H9 (cell line): Measurements from ENCODE around the gene PTPRN2. TPM values are rescaled to one million over a fixed set of nuclear protein-coding genes. Genes with fewer than 3 reads are reported as not detected.

Experiments used
- DNase-seq: peaks from one replicate; pipeline ENCODE4 v3.0.0-alpha.2; 2017
- H2AFZ ChIP-seq: one replicate; pipeline ENCODE4 v1.6.1; 2013; ENCODE audit warnings: mild to moderate bottlenecking, low read length, control low read depth, moderate library complexity
- H2AK5ac ChIP-seq: 2 replicates; pipeline ENCODE4 v1.6.1; 2013; ENCODE audit warnings: low read length, control low read depth, mixed read lengths; ENCODE audit not compliant: insufficient read length
- H2BK120ac ChIP-seq: one replicate; pipeline ENCODE4 v1.6.1; 2013; ENCODE audit warnings: low read depth, mild to moderate bottlenecking, low read length, control low read depth, inconsistent platforms; ENCODE audit not compliant: poor library complexity, severe bottlenecking
- H2BK12ac ChIP-seq: 2 replicates; pipeline ENCODE4 v1.6.1; 2013; ENCODE audit warnings: low read length, control low read depth, mixed read lengths, low read depth; ENCODE audit not compliant: insufficient read length
- H2BK15ac ChIP-seq: 2 replicates; pipeline ENCODE4 v1.6.1; 2013; ENCODE audit warnings: low read depth, low read length, control low read depth
- H2BK20ac ChIP-seq: one replicate; pipeline ENCODE4 v1.6.1; 2013; ENCODE audit warnings: low read depth, mild to moderate bottlenecking, low read length, control low read depth, inconsistent platforms; ENCODE audit not compliant: poor library complexity, severe bottlenecking
- H2BK5ac ChIP-seq: 2 replicates; pipeline ENCODE4 v1.6.1; 2013; ENCODE audit warnings: low read length, control low read depth, mixed read lengths; ENCODE audit not compliant: insufficient read length
- H3K14ac ChIP-seq: 2 replicates; pipeline ENCODE4 v1.6.1; 2013; ENCODE audit warnings: low read length, control low read depth; ENCODE audit not compliant: insufficient read depth
- H3K18ac ChIP-seq: 2 replicates; pipeline ENCODE4 v1.6.1; 2013; ENCODE audit warnings: low read depth, mild to moderate bottlenecking, mixed read lengths, low read length, control low read depth; ENCODE audit not compliant: insufficient read length
- H3K23ac ChIP-seq: 2 replicates; pipeline ENCODE4 v1.6.1; 2013; ENCODE audit warnings: low read length, control low read depth, mixed read lengths, low read depth; ENCODE audit not compliant: insufficient read length
- H3K23me2 ChIP-seq: 2 replicates; pipeline ENCODE4 v1.6.1; 2013; ENCODE audit warnings: low read depth, mild to moderate bottlenecking, mixed read lengths, low read length, control low read depth; ENCODE audit not compliant: insufficient read length, poor library complexity, severe bottlenecking
- H3K27ac ChIP-seq: 2 replicates; pipeline ENCODE4 v1.5.1; 2013; ENCODE audit warnings: low read length, control low read depth, mixed read lengths, low read depth; ENCODE audit not compliant: insufficient read length
- H3K27me3 ChIP-seq: 2 replicates; pipeline ENCODE4 v1.6.1; 2013; ENCODE audit warnings: low read length, control low read depth, inconsistent platforms; ENCODE audit not compliant: insufficient read depth
- H3K4ac ChIP-seq: 2 replicates; pipeline ENCODE4 v1.6.1; 2013; ENCODE audit warnings: low read depth, mild to moderate bottlenecking, control low read depth, inconsistent platforms, low read length, moderate library complexity
- H3K4me1 ChIP-seq: 2 replicates; pipeline ENCODE4 v1.6.1; 2013; ENCODE audit warnings: low read length, control low read depth, inconsistent platforms; ENCODE audit not compliant: insufficient read depth
- H3K4me2 ChIP-seq: 2 replicates; pipeline ENCODE4 v1.6.1; 2013; ENCODE audit warnings: low read length, control low read depth, mixed read lengths; ENCODE audit not compliant: insufficient read length, insufficient read depth
- H3K56ac ChIP-seq: 2 replicates; pipeline ENCODE4 v1.6.1; 2013; ENCODE audit warnings: low read depth, mild to moderate bottlenecking, mixed read lengths, low read length, control low read depth; ENCODE audit not compliant: insufficient read length
- H3K79me1 ChIP-seq: 2 replicates; pipeline ENCODE4 v1.6.1; 2013; ENCODE audit warnings: low read depth, mild to moderate bottlenecking, moderate library complexity, low read length, control low read depth, inconsistent platforms; ENCODE audit not compliant: insufficient read depth, poor library complexity, severe bottlenecking
- H3K79me2 ChIP-seq: 2 replicates; pipeline ENCODE4 v1.6.1; 2013; ENCODE audit warnings: low read length, control low read depth, inconsistent platforms; ENCODE audit not compliant: insufficient read depth
- H3K9ac ChIP-seq: 2 replicates; pipeline ENCODE4 v1.6.1; 2013; ENCODE audit warnings: low read length, control low read depth, mixed read lengths; ENCODE audit not compliant: insufficient read length; ENCODE audit errors: extremely low read depth
- H3K9me3 ChIP-seq: one replicate; pipeline ENCODE4 v1.6.1; 2013; ENCODE audit warnings: low read depth, low read length, inconsistent platforms; ENCODE audit not compliant: control insufficient read depth
- H3T11ph ChIP-seq: one replicate; pipeline ENCODE4 v1.6.1; 2013; ENCODE audit warnings: mild to moderate bottlenecking, low read length, control low read depth, inconsistent platforms
- H4K20me1 ChIP-seq: one replicate; pipeline ENCODE4 v1.6.1; 2013; ENCODE audit not compliant: control insufficient read depth, insufficient read length, insufficient read depth
- H4K5ac ChIP-seq: 2 replicates; pipeline ENCODE4 v1.6.1; 2013; ENCODE audit warnings: low read depth, mild to moderate bottlenecking, mixed read lengths, low read length, control low read depth; ENCODE audit not compliant: insufficient read length
- H4K8ac ChIP-seq: replicated peaks from 2 replicates; pipeline ENCODE4 v1.6.1; 2013; ENCODE audit warnings: low read length, control low read depth, mixed read lengths, low read depth; ENCODE audit not compliant: insufficient read length
- H4K91ac ChIP-seq: 2 replicates; pipeline ENCODE4 v1.6.1; 2013; ENCODE audit warnings: low read depth, mild to moderate bottlenecking, moderate library complexity, mixed read lengths, low read length, control low read depth; ENCODE audit not compliant: insufficient read length
- H3K27ac Mint-ChIP-seq, 3 experiments: 2 replicates in 2 of 3; 3 replicates in 1 of 3; pipeline ENCODE4 v1.8.0; 2020 to 2021; ENCODE audit warnings: mixed read lengths in 3 of 3, mild to moderate bottlenecking in 1 of 3, moderate library complexity in 1 of 3
- H3K27me3 Mint-ChIP-seq: 2 replicates; pipeline ENCODE4 v1.8.0; 2021; ENCODE audit warnings: low read depth, mild to moderate bottlenecking, moderate library complexity, mixed read lengths
- H3K36me3 Mint-ChIP-seq, 3 experiments: 2 replicates in 2 of 3; 3 replicates in 1 of 3; pipeline ENCODE4 v1.8.0; 2020 to 2021; ENCODE audit warnings: low read depth in 3 of 3, mixed read lengths in 3 of 3; ENCODE audit not compliant: insufficient read depth in 1 of 3
- H3K4me1 Mint-ChIP-seq, 2 experiments: 2 replicates each; pipeline ENCODE4 v1.8.0; 2020; ENCODE audit warnings: mixed read lengths in 2 of 2
- H3K4me3 Mint-ChIP-seq, 2 experiments: 2 replicates in 1 of 2; 3 replicates in 1 of 2; pipeline ENCODE4 v1.8.0; 2020 to 2021; ENCODE audit warnings: mild to moderate bottlenecking in 2 of 2, mixed read lengths in 2 of 2, moderate library complexity in 1 of 2
- H3K9me3 Mint-ChIP-seq, 2 experiments: 2 replicates in 1 of 2; 3 replicates in 1 of 2; pipeline ENCODE4 v1.8.0; 2020; ENCODE audit warnings: mild to moderate bottlenecking in 2 of 2, mixed read lengths in 2 of 2, moderate library complexity in 1 of 2
- WGBS: extraction: QIAGEN DNeasy Blood & Tissue Kit; methylation state at CpG from one replicate; pipeline ENCODE4 v1.1.7; 2013; ENCODE audit warnings: missing lambda C conversion rate, low lambda C conversion rate, mixed read lengths; ENCODE audit not compliant: insufficient read length; ENCODE audit errors: extremely low coverage; 5-methylcytosine and 5-hydroxymethylcytosine counted together
- total RNA-seq: library from RNA; stranded (reverse); gene quantifications from 2 replicates; pipeline ENCODE4 v1.2.1, GENCODE V29; 2021
- TF ChIP-seq, protein P1 (sequence below): fragments of 200-600 bp; sonication (generic); conservative IDR thresholded peaks from 3 replicates; pipeline ENCODE4 v1.8.0; 2021; ENCODE audit warnings: antibody characterized with exemption, mild to moderate bottlenecking

PTPRN2 gene
- total RNA-seq, 1 experiment from 2014 or later = 5.2 TPM

DNA sequence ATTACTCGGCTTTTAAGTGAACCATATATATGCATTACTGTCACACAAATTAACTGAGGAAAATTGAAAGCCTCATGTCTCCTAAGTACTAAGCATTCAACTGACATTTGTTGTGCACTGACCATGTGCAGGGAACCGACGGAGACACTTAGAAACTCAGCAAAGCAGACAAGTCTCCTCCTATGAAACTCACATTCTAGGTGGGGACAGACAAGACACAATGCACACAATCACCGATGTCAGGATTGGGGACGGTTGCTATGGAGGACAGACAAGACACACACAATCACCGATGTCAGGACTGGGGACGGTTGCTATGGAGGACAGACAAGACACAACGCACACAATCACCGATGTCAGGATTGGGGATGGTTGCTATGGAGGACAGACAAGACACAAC is 134.0 kb downstream of the PTPRN2 start:
- H3K4me1 Mint-ChIP-seq = peaks cover 14 to 18% of the 10 kb centered on the region in 2 experiments
- Histone ChIP-seq H3K79me1 (no peaks in the 10 kb centered on the region), H3K27me3 (no peaks in the 10 kb centered on the region), H3K9ac (no peak overlapping the region), H3K23ac (no peak overlapping the region), H2BK5ac (no peak overlapping the region), H2AK5ac (no peak overlapping the region), H3K27ac (no peak overlapping the region), H3K79me2 (no peaks in the 10 kb centered on the region), H3K9me3 (no peaks in the 10 kb centered on the region), H2BK120ac (no peak overlapping the region), H4K91ac (no peak overlapping the region), H3K18ac (peak overlapping the region; percentile 27), H2BK20ac (no peak overlapping the region), H3K14ac (no peak overlapping the region), H3K56ac (no peak overlapping the region), H4K20me1 (no peaks in the 10 kb centered on the region), H2AFZ (no peak overlapping the region), H4K8ac (no peak overlapping the region), H3T11ph (no peak overlapping the region), H3K4me1 (no peaks in the 10 kb centered on the region; the same call in 1 of the 2 replicates), H3K4ac (no peak overlapping the region; the same call in 1 of the 2 replicates), H2BK15ac (no peak overlapping the region), H4K5ac (no peak overlapping the region), H2BK12ac (no peak overlapping the region), H3K23me2 (no peaks in the 10 kb centered on the region), H3K4me2 (no peak overlapping the region)
- no peak for DNase-seq
- H3K36me3 Mint-ChIP-seq = peaks cover 1 to 20% (median 3%) of the 10 kb centered on the region in 3 experiments; a peak in 5 of 7 replicates
- no CpG with 5 or more reads among the region's 9 CpGs for WGBS
- TF ChIP-seq, protein P1, sequence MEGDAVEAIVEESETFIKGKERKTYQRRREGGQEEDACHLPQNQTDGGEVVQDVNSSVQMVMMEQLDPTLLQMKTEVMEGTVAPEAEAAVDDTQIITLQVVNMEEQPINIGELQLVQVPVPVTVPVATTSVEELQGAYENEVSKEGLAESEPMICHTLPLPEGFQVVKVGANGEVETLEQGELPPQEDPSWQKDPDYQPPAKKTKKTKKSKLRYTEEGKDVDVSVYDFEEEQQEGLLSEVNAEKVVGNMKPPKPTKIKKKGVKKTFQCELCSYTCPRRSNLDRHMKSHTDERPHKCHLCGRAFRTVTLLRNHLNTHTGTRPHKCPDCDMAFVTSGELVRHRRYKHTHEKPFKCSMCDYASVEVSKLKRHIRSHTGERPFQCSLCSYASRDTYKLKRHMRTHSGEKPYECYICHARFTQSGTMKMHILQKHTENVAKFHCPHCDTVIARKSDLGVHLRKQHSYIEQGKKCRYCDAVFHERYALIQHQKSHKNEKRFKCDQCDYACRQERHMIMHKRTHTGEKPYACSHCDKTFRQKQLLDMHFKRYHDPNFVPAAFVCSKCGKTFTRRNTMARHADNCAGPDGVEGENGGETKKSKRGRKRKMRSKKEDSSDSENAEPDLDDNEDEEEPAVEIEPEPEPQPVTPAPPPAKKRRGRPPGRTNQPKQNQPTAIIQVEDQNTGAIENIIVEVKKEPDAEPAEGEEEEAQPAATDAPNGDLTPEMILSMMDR = no peak
- peaks cover 16% of the 10 kb centered on the region in 2 experiments; a peak in 4 of 5 replicates for H3K9me3 Mint-ChIP-seq
- H3K4me3 Mint-ChIP-seq = no peak overlapping the region
- H3K27ac Mint-ChIP-seq = no peak overlapping the region
- H3K27me3 Mint-ChIP-seq = peaks cover 9% of the 10 kb centered on the region
